ENCODE measurements around the gene CDIPT. TPM values are rescaled to one million over a fixed set of nuclear protein-coding genes. Genes with fewer than 3 reads are reported as not detected.

The CDIPT gene
- total and polyA plus RNA-seq, 2 of the 13 experiments (the other 11 are each of a cell fraction or from before 2014, with no cell fraction given), result 54.9 to 97.5 TPM

DNA sequence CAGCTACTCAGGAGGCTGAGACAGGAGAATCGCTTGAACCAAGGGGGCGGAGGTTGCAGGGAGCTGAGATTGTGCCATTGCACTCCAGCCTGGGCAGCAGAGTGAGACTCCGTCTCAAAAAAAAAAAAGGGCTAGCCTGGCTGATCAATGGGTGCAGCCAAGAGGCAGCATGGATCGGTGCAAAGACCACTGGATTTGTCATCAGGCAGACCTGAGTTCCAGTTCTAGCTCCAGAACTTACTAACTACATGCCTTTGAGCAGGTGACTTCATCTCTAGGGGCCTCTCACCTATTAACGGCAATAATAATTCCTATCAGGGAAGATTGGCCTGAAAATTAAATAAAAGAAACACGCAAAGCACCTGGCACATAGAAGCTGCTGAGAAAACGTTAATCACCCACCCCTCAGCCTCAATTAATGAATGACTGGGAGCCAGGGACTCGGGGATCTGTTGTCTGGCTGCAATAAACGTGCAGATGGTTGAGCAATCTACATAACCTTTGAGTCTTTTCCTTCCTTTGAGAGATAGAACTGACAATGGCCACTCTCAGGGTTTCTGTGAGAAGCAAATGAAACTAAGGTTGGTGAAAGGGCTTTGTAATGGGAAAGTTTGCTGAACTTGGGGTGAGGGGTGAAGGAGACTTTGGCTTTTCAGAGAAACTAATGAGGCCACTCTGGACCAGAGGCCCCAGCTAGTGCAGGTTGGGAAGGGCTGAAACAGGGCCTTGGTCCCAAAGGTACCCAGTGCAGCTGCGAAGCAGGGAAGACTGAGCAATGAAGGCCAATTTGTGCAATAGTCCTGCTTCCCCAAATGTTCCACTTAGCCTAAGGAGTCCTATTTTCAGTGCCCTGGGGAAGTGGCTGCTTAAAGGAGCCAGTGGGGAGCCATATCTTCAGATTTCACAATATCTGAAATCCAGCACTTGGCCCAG is 28.8 kb upstream of the CDIPT start (continued):
- peak; percentile 26; the same call in 1 of the 2 replicates for TF ChIP-seq RBFOX2 (IDR thresholded peaks at IDR 0.05; ENCODE audit: low read depth, low read length)
- TF ChIP-seq MYNN (CRISPR knock-in tag; IDR thresholded peaks at IDR 0.05; ENCODE audit: low read depth), result no peak
- TF ChIP-seq ZNF790 (CRISPR knock-in tag; IDR thresholded peaks at IDR 0.05; ENCODE audit: borderline replicate concordance), result no peak
- TF ChIP-seq ZNF501 (CRISPR knock-in tag; IDR thresholded peaks at IDR 0.05), result peak; percentile 87; the same call in 1 of the 2 replicates
- no peak for TF ChIP-seq SAFB2 (CRISPR knock-in tag; IDR thresholded peaks at IDR 0.05; ENCODE audit: borderline replicate concordance, low read depth)
- TF ChIP-seq ZNF331 (CRISPR knock-in tag; IDR thresholded peaks at IDR 0.05), result peak; percentile 57; the same call in 1 of the 2 replicates
- TF ChIP-seq ZNF552 (CRISPR knock-in tag; IDR thresholded peaks at IDR 0.05; ENCODE audit: borderline replicate concordance), result no peak
- no peak for TF ChIP-seq KLF13 (CRISPR knock-in tag; IDR thresholded peaks at IDR 0.05)
- peak; percentile 64; the same call in 1 of the 2 replicates for TF ChIP-seq FOXP4 (CRISPR knock-in tag; IDR thresholded peaks at IDR 0.05)
- peak; percentile 84 for TF ChIP-seq ZSCAN9 (CRISPR knock-in tag; IDR thresholded peaks at IDR 0.05; ENCODE audit: borderline replicate concordance)
- TF ChIP-seq SOX5 (CRISPR knock-in tag; IDR thresholded peaks at IDR 0.05; ENCODE audit: borderline replicate concordance), result peak; percentile 85
- TF ChIP-seq ZNF564 (CRISPR knock-in tag; IDR thresholded peaks at IDR 0.05), result no peak
- TF ChIP-seq ZHX1 (CRISPR knock-in tag; IDR thresholded peaks at IDR 0.05; ENCODE audit: low read depth), result no peak
- TF ChIP-seq SOX13 (IDR thresholded peaks at IDR 0.05), result peak; percentile 71
- peak in 1 of 2 experiments; percentile 89; a peak in 2 of 4 replicates for TF ChIP-seq SOX13 (CRISPR knock-in tag; conservative IDR thresholded peaks at IDR 0.05 in 1 of 2, IDR thresholded peaks at IDR 0.05 in 1 of 2)
- TF ChIP-seq ZNF724P (CRISPR knock-in tag; IDR thresholded peaks at IDR 0.05; ENCODE audit: borderline replicate concordance), result no peak
- TF ChIP-seq ZBTB20 (CRISPR knock-in tag; IDR thresholded peaks at IDR 0.05; ENCODE audit: borderline replicate concordance, low read depth), result no peak
- TF ChIP-seq ZBTB38 (CRISPR knock-in tag; IDR thresholded peaks at IDR 0.05), result no peak
- no peak for TF ChIP-seq ZNF75D (CRISPR knock-in tag; IDR thresholded peaks at IDR 0.05; ENCODE audit: borderline replicate concordance)
- no peak for TF ChIP-seq TSC22D2 (CRISPR knock-in tag; IDR thresholded peaks at IDR 0.05; ENCODE audit: borderline replicate concordance)
- TF ChIP-seq ZBTB10 (CRISPR knock-in tag; IDR thresholded peaks at IDR 0.05; ENCODE audit: borderline replicate concordance), result peak; percentile 82; the same call in 1 of the 2 replicates
